Tibial nerve (tissue), 4 donors: ENCODE data around the gene DHH. TPM values are rescaled to one million over a fixed set of nuclear protein-coding genes. Genes with fewer than 3 reads are reported as not detected.

Source experiments
- DNase-seq, 2 donors: peaks; one replicate each; pipeline ENCODE4 v3.0.0-alpha.2; 2019; ENCODE audit warnings: low spot score in 2 of 2
- H3K27ac ChIP-seq, 4 donors: fragments of 200-600 bp; sonication (generic) in 3 of 4; one replicate each; pipeline ENCODE4 v1.5.1; 2017 to 2019; ENCODE audit warnings: mild to moderate bottlenecking in 1 of 4
- H3K27me3 ChIP-seq, 2 donors: fragments of 200-600 bp; sonication (generic) in 1 of 2; one replicate each; pipeline versions ENCODE4 v1.5.1 to v1.6.0; 2017 to 2019
- H3K36me3 ChIP-seq, 3 donors: fragments of 200-600 bp; sonication (generic); one replicate each; pipeline ENCODE4 v1.5.1; 2018 to 2019
- H3K4me1 ChIP-seq, 4 donors: fragments of 200-600 bp; sonication (generic) in 3 of 4; one replicate each; pipeline ENCODE4 v1.5.1; 2017 to 2019
- H3K4me3 ChIP-seq, 4 donors: fragments of 200-600 bp; sonication (generic) in 3 of 4; one replicate each; pipeline ENCODE4 v1.5.1; 2017 to 2019; ENCODE audit warnings: mild to moderate bottlenecking in 1 of 4, moderate library complexity in 1 of 4
- H3K9me3 ChIP-seq, 4 donors: fragments of 200-600 bp; sonication (generic) in 3 of 4; one replicate each; pipeline ENCODE4 v1.5.1; 2017 to 2019
- CTCF ChIP-seq, 5 experiments: fragments of 200-600 bp in 3 of 5; fragments of 450-650 bp in 2 of 5; sonication (generic) in 3 of 5; IDR thresholded peaks; one replicate each; pipeline ENCODE4 v1.5.1; 2016 to 2019; ENCODE audit warnings: antibody characterized with exemption in 5 of 5, mild to moderate bottlenecking in 3 of 5, moderate library complexity in 2 of 5
- EP300 ChIP-seq, 2 donors: sonication (generic); formaldehyde crosslinking; IDR thresholded peaks; one replicate each; pipeline ENCODE4 v1.6.1; 2017; ENCODE audit warnings: antibody characterized with exemption in 2 of 2, mild to moderate bottlenecking in 1 of 2
- POLR2A ChIP-seq, 2 donors: fragments of 450-650 bp; IDR thresholded peaks; one replicate each; pipeline ENCODE4 v1.6.1; 2017; ENCODE audit warnings: antibody characterized with exemption in 2 of 2, mild to moderate bottlenecking in 2 of 2, moderate library complexity in 2 of 2
- WGBS, 2 donors: methylation state at CpG; one replicate each; pipeline ENCODE4 v1.1.5; 2018; 5-methylcytosine and 5-hydroxymethylcytosine counted together
- total RNA-seq, 4 donors: library from RNA; depleted of rRNA; stranded (reverse); fragments of >200 nt; gene quantifications; one replicate each; pipeline ENCODE4 v1.1.0, GENCODE V29; 2016

Gene DHH
- total RNA-seq, 4 donors from 2014 or later, result 55.5 to 94.7 (median 60.1) TPM

- H3K36me3 ChIP-seq, result peaks cover 0 to 2% (median 0%) of the 10 kb centered on the region in 3 donors
- H3K27ac ChIP-seq, result peak overlapping the region; percentile 93 to 100 (median 94)
- TF ChIP-seq CTCF (IDR thresholded peaks at IDR 0.05) (no peak), POLR2A (IDR thresholded peaks at IDR 0.05) (no peak), EP300 (IDR thresholded peaks at IDR 0.05) (no peak)
- DNase-seq, result no peak
- peaks cover 3 to 44% (median 19%) of the 10 kb centered on the region in 4 donors for H3K4me1 ChIP-seq
- H3K27me3 ChIP-seq, result no peaks in the 10 kb centered on the region
- peak overlapping the region; percentile 72 to 97 (median 78) for H3K4me3 ChIP-seq
- no peaks in the 10 kb centered on the region for H3K9me3 ChIP-seq
- WGBS, 2 donors, result 51 to 53% methylated on average over 6 of the region's 6 CpGs
These were observed 16.6 kb upstream of the DHH start for GRCh38 chr12:49111206-49111605.

GRCh38 chr12:49110464-49111155 is 16.0 kb upstream of the DHH start, which contains the start of gene LMBR1L:
Gene LMBR1L, minus strand, starts transcription at chr12:49110847. Its CDS starts 292 bp downstream, at chr12:49110555.
- H3K4me1 ChIP-seq, result peaks cover 3 to 50% (median 24%) of the 10 kb centered on the region in 4 donors
- no peaks in the 10 kb centered on the region for H3K9me3 ChIP-seq
- no peaks in the 10 kb centered on the region for H3K27me3 ChIP-seq
- H3K27ac ChIP-seq, result peak within 1 kb of the TSS; percentile 93 to 100 (median 94)
- peak; percentile 95 to 98 for DNase-seq
- 0% methylated on average over 19 to 30 of the region's 43 CpGs for WGBS, 2 donors
- H3K4me3 ChIP-seq, result peak within 1 kb of the TSS; percentile 72 to 97 (median 78)
- H3K36me3 ChIP-seq, result peaks cover 0 to 7% (median 0%) of the 10 kb centered on the region in 3 donors
- TF ChIP-seq EP300 (IDR thresholded peaks at IDR 0.05) (peak; percentile 44 to 98), POLR2A (IDR thresholded peaks at IDR 0.05) (peak; percentile 83 to 97), CTCF (IDR thresholded peaks at IDR 0.05) (peak; percentile 31 to 90 (median 45))

- no peak for DNase-seq
- Histone ChIP-seq H3K4me1 (peaks cover 3 to 57% (median 30%) of the 10 kb centered on the region in 4 donors), H3K36me3 (peaks cover 0 to 15% (median 0%) of the 10 kb centered on the region in 3 donors), H3K4me3 (peak overlapping the region; percentile 72 to 97 (median 78)), H3K9me3 (no peaks in the 10 kb centered on the region), H3K27me3 (no peaks in the 10 kb centered on the region), H3K27ac (peak overlapping the region; percentile 93 to 100 (median 94))
- TF ChIP-seq EP300 (IDR thresholded peaks at IDR 0.05), result no peak
- no peak for TF ChIP-seq CTCF (IDR thresholded peaks at IDR 0.05)
- 3 to 5% methylated on average over 14 to 27 of the region's 33 CpGs for WGBS, 2 donors
These were observed 15.3 kb upstream of the DHH start for GRCh38 chr12:49109641-49110463.

GRCh38 chr12:49108958-49109404 is 14.4 kb upstream of the DHH start:
- DNase-seq, result peak; percentile 49 to 78
- peak in 1 of 2 donors; percentile 85 for TF ChIP-seq EP300 (IDR thresholded peaks at IDR 0.05)
- peak in 1 of 2 donors; percentile 55 for TF ChIP-seq POLR2A (IDR thresholded peaks at IDR 0.05)
- TF ChIP-seq CTCF (IDR thresholded peaks at IDR 0.05), result no peak
- H3K36me3 ChIP-seq, result peaks cover 0 to 24% (median 0%) of the 10 kb centered on the region in 3 donors
- peaks cover 3 to 62% (median 30%) of the 10 kb centered on the region in 4 donors for H3K4me1 ChIP-seq
- 3 to 16% methylated on average over 4 of the region's 4 CpGs for WGBS, 2 donors
- H3K27ac ChIP-seq, result peak overlapping the region; percentile 93 to 100 (median 94)
- H3K27me3 ChIP-seq, result no peaks in the 10 kb centered on the region
- peak overlapping the region; percentile 72 to 97 (median 78) for H3K4me3 ChIP-seq
- H3K9me3 ChIP-seq, result no peaks in the 10 kb centered on the region
